Measurements from ENCODE around the gene IL9R. TPM values are rescaled to one million over a fixed set of nuclear protein-coding genes. Genes with fewer than 3 reads are reported as not detected.
"Not testable (repeated sequence)": the region's sequence is repeated elsewhere in the genome, so short reads cannot be mapped to it uniquely, and the experiment has no call there.

Gene IL9R
- total and polyA plus RNA-seq, 12 donors = 0.07 to 0.43 (median 0.32) TPM; not detected in 9

GRCh38 chrX:155968326-155968661 lies 29.2 kb upstream of the IL9R start:
- intact Hi-C loops (cut with DNase I) = no loop called here
- H3K36me3 ChIP-seq (replicated peaks in 1 of 2) = no peaks in the 10 kb centered on the region
- no peak for TF ChIP-seq POLR2A (IDR thresholded peaks at IDR 0.05)
- 35 to 52% (median 46%) methylated on average over 1 of the region's 1 CpG for WGBS, 4 donors
- DNase-seq = no peak
- H3K4me1 ChIP-seq (replicated peaks in 1 of 2) = no peaks in the 10 kb centered on the region
- H3K27ac ChIP-seq = no peak overlapping the region
- no peak overlapping the region for H3K4me3 ChIP-seq
- H3K9me3 ChIP-seq (replicated peaks in 1 of 3) = no peaks in the 10 kb centered on the region
- H3K27me3 ChIP-seq = no peaks in the 10 kb centered on the region

DNA sequence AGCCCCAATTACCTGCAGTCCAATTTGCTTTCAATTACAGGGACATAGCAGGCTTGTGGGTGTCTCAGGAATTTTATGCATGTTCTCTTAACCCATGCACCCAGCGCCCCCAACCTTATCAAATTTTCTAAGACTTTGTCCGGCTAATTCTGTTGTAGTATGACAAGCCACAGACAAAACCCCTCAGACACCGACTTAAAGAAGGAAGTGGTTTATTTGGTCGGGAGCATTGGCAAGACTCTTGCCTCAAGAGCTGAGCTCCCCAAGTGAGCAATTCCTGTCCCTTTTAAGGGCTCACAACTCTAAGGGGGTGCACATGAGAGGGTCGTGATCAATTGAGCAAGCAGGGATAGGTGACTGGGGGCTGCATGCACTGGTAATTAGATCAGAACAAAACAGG lies 28.7 kb upstream of the IL9R start:
- Histone ChIP-seq H3K4me3 (no peak overlapping the region), H3K27ac (no peak overlapping the region), H3K4me1 (replicated peaks in 1 of 2) (no peaks in the 10 kb centered on the region), H3K36me3 (replicated peaks in 1 of 2) (no peaks in the 10 kb centered on the region), H3K27me3 (no peaks in the 10 kb centered on the region), H3K9me3 (replicated peaks in 1 of 3) (no peaks in the 10 kb centered on the region)
- 30 to 40% (median 34%) methylated on average over 4 to 5 of the region's 5 CpGs for WGBS, 4 donors
- no peak for DNase-seq
- intact Hi-C loops (cut with DNase I) = no loop called here
- no peak for TF ChIP-seq POLR2A (IDR thresholded peaks at IDR 0.05)

GRCh38 chrX:155971658-155972057 lies 25.8 kb upstream of the IL9R start:
- H3K36me3 ChIP-seq (replicated peaks in 1 of 2); intact Hi-C loops (cut with DNase I); H3K9me3 ChIP-seq (replicated peaks in 1 of 3); H3K4me1 ChIP-seq (replicated peaks in 1 of 2); H3K27ac ChIP-seq; DNase-seq; H3K27me3 ChIP-seq; H3K4me3 ChIP-seq: not testable (repeated sequence)
- WGBS, 4 donors = 61 to 69% (median 65%) methylated on average over 5 of the region's 5 CpGs

GRCh38 chrX:155972241-155972640 lies 25.3 kb upstream of the IL9R start:
- DNase-seq; H3K27ac ChIP-seq; H3K9me3 ChIP-seq (replicated peaks in 1 of 3); intact Hi-C loops (cut with DNase I); H3K27me3 ChIP-seq; H3K4me1 ChIP-seq (replicated peaks in 1 of 2); H3K36me3 ChIP-seq (replicated peaks in 1 of 2); H3K4me3 ChIP-seq: not testable (repeated sequence)
- 71 to 80% (median 75%) methylated on average over 7 of the region's 7 CpGs for WGBS, 4 donors

- no peaks in the 10 kb centered on the region for H3K36me3 ChIP-seq (replicated peaks in 1 of 2)
- H3K4me3 ChIP-seq = no peak overlapping the region
- intact Hi-C loops (cut with DNase I) = no loop called here
- no peaks in the 10 kb centered on the region for H3K27me3 ChIP-seq
- no peaks in the 10 kb centered on the region for H3K9me3 ChIP-seq (replicated peaks in 1 of 3)
- H3K27ac ChIP-seq = no peak overlapping the region
- WGBS, 4 donors = 56 to 87% (median 72%) methylated on average over 2 of the region's 2 CpGs
- no peaks in the 10 kb centered on the region for H3K4me1 ChIP-seq (replicated peaks in 1 of 2)
- TF ChIP-seq POLR2A (IDR thresholded peaks at IDR 0.05) (no peak), CTCF (IDR thresholded peaks at IDR 0.05) (no peak)
- no peak for DNase-seq
Measured at GRCh38 chrX:155983326-155983725, 14.2 kb upstream of the IL9R start.

- Histone ChIP-seq H3K27ac (no peak overlapping the region), H3K4me1 (replicated peaks in 1 of 2) (no peaks in the 10 kb centered on the region), H3K36me3 (replicated peaks in 1 of 2) (no peaks in the 10 kb centered on the region), H3K27me3 (no peaks in the 10 kb centered on the region), H3K4me3 (no peak overlapping the region), H3K9me3 (replicated peaks in 1 of 3) (no peaks in the 10 kb centered on the region)
- no peak for DNase-seq
- 58 to 63% (median 60%) methylated on average over 2 of the region's 2 CpGs for WGBS, 4 donors
- TF ChIP-seq POLR2A (IDR thresholded peaks at IDR 0.05) = no peak
- no peak for TF ChIP-seq CTCF (IDR thresholded peaks at IDR 0.05)
- intact Hi-C loops (cut with DNase I) = no loop called here
Measured at GRCh38 chrX:155985208-155985607, 12.3 kb upstream of the IL9R start.

- H3K27ac ChIP-seq; H3K4me1 ChIP-seq (replicated peaks in 1 of 2); DNase-seq; H3K27me3 ChIP-seq; H3K36me3 ChIP-seq (replicated peaks in 1 of 2); H3K9me3 ChIP-seq (replicated peaks in 1 of 3); H3K4me3 ChIP-seq; intact Hi-C loops (cut with DNase I): not testable (repeated sequence)
- WGBS, 4 donors = 27 to 36% (median 30%) methylated on average over 2 of the region's 2 CpGs; no CpG with 5 or more reads in 1 of the 4 donors
Measured at GRCh38 chrX:155986995-155987394, 10.5 kb upstream of the IL9R start.

Data from adrenal gland (tissue), 12 donors.